Right cardiac atrium (tissue), 5 donors: ENCODE results near the gene PPM1A. TPM values are rescaled to one million over a fixed set of nuclear protein-coding genes. Genes with fewer than 3 reads are reported as not detected.

Experiments
- ATAC-seq, 2 donors: fragments of 200-7000 bp; cut with Tn5 transposase; one replicate each; pipeline versions ENCODE4 v1.8.0 to v1.9.1; 2020; ENCODE audit warnings: moderate library complexity in 2 of 2, mild to moderate bottlenecking in 1 of 2
- DNase-seq, 3 donors: peaks; one replicate each; pipeline ENCODE4 v3.0.0-alpha.2; 2020
- H3K27ac ChIP-seq: one replicate; pipeline ENCODE4 v1.5.1; 2013; ENCODE audit warnings: mild to moderate bottlenecking, low read length, control low read depth, moderate library complexity
- H3K27me3 ChIP-seq: one replicate; pipeline ENCODE4 v1.6.1; 2013; ENCODE audit not compliant: control insufficient read depth, insufficient read depth
- H3K4me1 ChIP-seq: one replicate; pipeline ENCODE4 v1.6.1; 2013; ENCODE audit warnings: low read length; ENCODE audit not compliant: control insufficient read depth, insufficient read depth
- H3K4me3 ChIP-seq: one replicate; pipeline ENCODE4 v1.5.1; 2013; ENCODE audit warnings: low read length, control low read depth
- H3K9me3 ChIP-seq: one replicate; pipeline ENCODE4 v1.6.1; 2013; ENCODE audit warnings: low read length; ENCODE audit not compliant: control insufficient read depth
- WGBS: extraction: QIAGEN DNeasy Blood & Tissue Kit; methylation state at CpG from one replicate; pipeline ENCODE4 v1.1.7; 2013; 5-methylcytosine and 5-hydroxymethylcytosine counted together
- intact Hi-C, 4 donors: fragments of 100-400 bp; cut with DNase I; formaldehyde crosslinking; loops; one replicate each; pipeline versions ENCODE4 v1.11.0 to v1.14.0; 2022 to 2023
- polyA plus RNA-seq: library from polyadenylated mRNA; stranded (reverse); fragments of 200-250 nt; gene quantifications from one replicate; pipeline ENCODE4 v1.2.3, GENCODE V29; 2013
- total RNA-seq, 4 donors: library from RNA; stranded (reverse); fragmentation: NEBNext Ultra II Directional; extraction: Animal tissue kit (Norgen Biotek cat#: 25700); gene quantifications; one replicate each; pipeline ENCODE4 v1.2.1, GENCODE V29; 2021
- donor health status: healthy with polysubstance abuse.
- donor health status: DM: no; HTN: yes; CAD: no.
- donor health status: DM: no; HTN: no; CAD: no.
- donor health status: DM: no; HTN: yes; CAD: no; lungs with severe emphysema.
- donor health status: DM: yes; HTN: yes; CAD: no.

PPM1A gene
- total and polyA plus RNA-seq, 5 donors: 37.8 to 88.2 (median 79.6) TPM

DNA sequence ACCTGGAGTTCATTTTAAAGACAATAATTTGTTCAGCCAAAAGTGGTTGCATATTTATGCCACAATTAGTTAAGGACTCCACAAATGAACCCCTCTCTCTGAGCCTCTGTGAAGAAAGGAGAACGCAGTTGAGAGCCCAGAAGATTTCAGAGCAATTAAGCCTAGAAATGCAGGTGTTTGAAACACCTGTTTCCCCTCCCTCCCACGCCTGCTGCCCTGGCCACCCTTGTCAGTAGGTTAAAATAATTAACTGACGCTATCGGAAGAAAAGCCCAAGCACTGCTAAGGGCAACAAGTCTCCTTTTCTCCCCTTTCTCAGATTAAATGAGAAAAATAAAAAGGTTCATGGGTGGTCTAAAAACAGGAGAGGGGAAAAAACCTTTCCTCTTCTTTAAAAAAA lies 99.2 kb downstream of the PPM1A start:
- ATAC-seq (no peak), DNase-seq (no peak)
- Histone ChIP-seq H3K4me3 (no peak overlapping the region), H3K9me3 (no peaks in the 10 kb centered on the region), H3K27me3 (no peaks in the 10 kb centered on the region), H3K4me1 (no peaks in the 10 kb centered on the region), H3K27ac (no peak overlapping the region)
- intact Hi-C loops: loop anchor here in 1 of 4 donors (5.0 kb wide), 1 partner anchor 214 kb away; no protein-coding TSS in a partner anchor
- 74% methylated on average over 4 of the region's 4 CpGs for WGBS

Other genes starting within 250 kb of the PPM1A start
- 10 to 100 TPM; 29.7 to 41.3 (median 33.0) TPM for gene PCNX4, start 157.3 kb upstream of the PPM1A start, total RNA-seq
- 19.5 TPM for gene PCNX4, start 157.3 kb upstream of the PPM1A start, polyA plus RNA-seq
- 10 to 100 TPM; 40.0 to 48.8 (median 43.5) TPM for gene DHRS7, start 83.8 kb upstream of the PPM1A start, total RNA-seq
- gene DHRS7, start 83.8 kb upstream of the PPM1A start, polyA plus RNA-seq: 54.2 TPM
- gene C14orf39, start 236.8 kb downstream of the PPM1A start, total RNA-seq: not detected
- not detected for gene C14orf39, start 236.8 kb downstream of the PPM1A start, polyA plus RNA-seq